ENCODE results near the gene PLEKHA7.

The PLEKHA7 gene

DNA sequence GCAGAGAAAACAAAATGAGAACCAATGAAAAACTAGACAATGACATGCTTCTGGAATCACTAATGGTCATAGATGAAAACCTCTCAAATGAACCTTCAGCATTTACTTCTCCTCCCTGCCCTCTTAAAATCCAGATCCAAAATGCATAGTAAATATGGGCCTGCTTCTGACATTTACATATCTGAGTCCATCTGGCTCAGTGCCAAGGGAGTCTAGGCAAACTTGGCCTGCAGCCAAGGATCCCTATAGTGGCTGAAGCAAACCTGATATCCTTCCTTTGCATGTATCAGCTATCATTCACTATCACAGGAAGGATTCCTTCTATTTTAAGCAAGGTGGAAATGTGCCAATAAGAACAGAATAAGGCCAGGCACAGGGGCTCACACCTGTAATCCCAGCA lies 170.9 kb downstream of the PLEKHA7 start:
- CTCF ChIA-PET = interaction anchor here (1.0 kb wide), 1 partner anchor 23 kb away, joined by 3 read pairs; no protein-coding TSS in a partner anchor
- POLR2A ChIA-PET = no interaction called here
- no peak for DNase-seq (ENCODE audit: low read depth, low spot score)
- TF ChIP-seq, protein P1, sequence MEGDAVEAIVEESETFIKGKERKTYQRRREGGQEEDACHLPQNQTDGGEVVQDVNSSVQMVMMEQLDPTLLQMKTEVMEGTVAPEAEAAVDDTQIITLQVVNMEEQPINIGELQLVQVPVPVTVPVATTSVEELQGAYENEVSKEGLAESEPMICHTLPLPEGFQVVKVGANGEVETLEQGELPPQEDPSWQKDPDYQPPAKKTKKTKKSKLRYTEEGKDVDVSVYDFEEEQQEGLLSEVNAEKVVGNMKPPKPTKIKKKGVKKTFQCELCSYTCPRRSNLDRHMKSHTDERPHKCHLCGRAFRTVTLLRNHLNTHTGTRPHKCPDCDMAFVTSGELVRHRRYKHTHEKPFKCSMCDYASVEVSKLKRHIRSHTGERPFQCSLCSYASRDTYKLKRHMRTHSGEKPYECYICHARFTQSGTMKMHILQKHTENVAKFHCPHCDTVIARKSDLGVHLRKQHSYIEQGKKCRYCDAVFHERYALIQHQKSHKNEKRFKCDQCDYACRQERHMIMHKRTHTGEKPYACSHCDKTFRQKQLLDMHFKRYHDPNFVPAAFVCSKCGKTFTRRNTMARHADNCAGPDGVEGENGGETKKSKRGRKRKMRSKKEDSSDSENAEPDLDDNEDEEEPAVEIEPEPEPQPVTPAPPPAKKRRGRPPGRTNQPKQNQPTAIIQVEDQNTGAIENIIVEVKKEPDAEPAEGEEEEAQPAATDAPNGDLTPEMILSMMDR (IDR thresholded peaks at IDR 0.05; ENCODE audit: insufficient read depth, low read length, missing control alignments) = no peak
- no peak overlapping the region for H3K4me3 ChIP-seq (ENCODE audit: low read depth, low read length)

DNA sequence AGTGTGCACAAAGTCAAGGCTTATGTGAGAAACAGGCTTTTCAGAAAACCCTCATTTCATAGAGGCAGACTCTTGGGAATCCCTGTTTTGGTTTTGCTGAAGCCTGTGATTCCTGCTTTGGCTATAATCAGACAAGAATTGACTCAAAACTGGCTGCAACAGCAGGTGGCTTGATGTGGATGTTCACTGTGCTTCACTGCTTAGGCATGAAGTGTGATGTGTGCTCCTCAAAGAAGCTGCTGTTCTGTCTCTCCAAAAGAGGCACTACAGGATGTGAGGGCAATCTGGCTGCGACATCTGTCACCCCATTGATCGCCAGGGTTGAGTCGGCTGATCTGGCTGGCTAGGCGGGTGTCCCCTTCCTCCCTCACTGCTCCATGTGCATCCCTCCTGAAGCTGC lies 172.2 kb downstream of the PLEKHA7 start:
- DNase-seq (ENCODE audit: low read depth, low spot score) = no peak
- ChIA-PET CTCF (no interaction called here), POLR2A (no interaction called here)
- H3K4me3 ChIP-seq (ENCODE audit: low read depth, low read length) = no peak overlapping the region
- TF ChIP-seq, protein P1 (IDR thresholded peaks at IDR 0.05; ENCODE audit: insufficient read depth, low read length, missing control alignments) = no peak

DNA sequence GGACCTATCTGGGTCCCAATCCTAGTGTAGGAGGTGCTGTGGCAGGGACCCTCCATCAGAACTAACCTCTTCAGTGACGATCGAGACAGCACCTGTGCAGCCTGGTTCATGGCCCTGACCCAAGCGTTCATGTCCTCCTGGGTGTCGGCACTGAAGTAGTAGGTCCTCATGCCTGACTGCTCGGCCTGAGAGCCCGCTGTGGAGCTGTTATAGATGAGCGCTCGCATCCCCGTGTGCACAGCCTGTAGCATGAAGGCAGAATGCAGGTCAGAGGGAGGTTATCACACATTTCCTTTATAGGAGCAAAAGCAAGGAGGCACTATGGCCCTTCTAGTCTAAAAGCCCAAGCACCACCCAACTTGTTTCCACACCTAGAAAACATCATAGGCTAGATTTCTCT lies 172.7 kb downstream of the PLEKHA7 start:
- POLR2A ChIA-PET = no interaction called here
- no peak for DNase-seq (ENCODE audit: low read depth, low spot score)
- H3K4me3 ChIP-seq (ENCODE audit: low read depth, low read length) = no peak overlapping the region
- TF ChIP-seq, protein P1 (IDR thresholded peaks at IDR 0.05; ENCODE audit: insufficient read depth, low read length, missing control alignments) = no peak
- CTCF ChIA-PET = no interaction called here

DNA sequence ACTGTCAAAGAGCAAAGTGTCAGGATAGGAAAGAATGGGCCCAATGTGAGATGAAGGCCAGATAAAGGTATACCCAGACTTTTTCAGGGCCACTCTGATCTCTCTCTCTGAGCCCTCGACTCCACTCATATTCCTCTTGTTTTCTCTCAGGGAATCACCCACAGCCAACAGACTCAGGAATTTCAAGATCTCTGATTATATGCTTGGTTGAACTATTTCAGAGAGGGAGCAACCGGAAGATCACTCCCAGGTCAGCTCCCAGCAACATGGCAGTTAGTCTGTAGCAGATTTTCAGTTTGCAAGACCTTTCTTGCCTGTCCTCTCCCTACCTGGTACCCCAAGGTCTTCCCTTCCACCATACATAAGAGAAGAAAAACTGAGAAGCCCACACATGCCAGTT lies 173.3 kb downstream of the PLEKHA7 start:
- no peak overlapping the region for H3K4me3 ChIP-seq (ENCODE audit: low read depth, low read length)
- TF ChIP-seq, protein P1 (IDR thresholded peaks at IDR 0.05; ENCODE audit: insufficient read depth, low read length, missing control alignments) = no peak
- DNase-seq (ENCODE audit: low read depth, low spot score) = no peak
- POLR2A ChIA-PET = no interaction called here
- CTCF ChIA-PET = interaction anchor here (0.9 kb wide), 1 partner anchor 20 kb away, joined by 3 read pairs; no protein-coding TSS in a partner anchor

DNA sequence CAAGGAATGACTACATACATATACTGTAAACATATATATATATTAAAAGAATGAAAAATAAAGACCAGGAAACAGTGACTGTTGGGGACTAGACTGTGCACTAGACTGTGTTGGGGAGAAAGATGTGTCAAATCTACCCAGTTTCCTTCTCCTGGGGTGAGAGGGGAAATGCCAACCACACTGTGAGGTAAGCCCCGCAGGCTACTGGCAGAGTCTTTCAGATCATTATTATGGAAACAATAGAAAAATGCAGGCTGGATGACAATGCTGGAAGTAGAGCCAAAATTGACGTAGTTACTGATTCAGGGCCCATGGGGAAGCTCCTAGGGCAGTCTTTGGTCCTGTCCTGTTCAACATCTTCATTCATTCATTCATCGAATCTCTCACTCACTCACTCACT lies 174.4 kb downstream of the PLEKHA7 start:
- POLR2A ChIA-PET = no interaction called here

DNA sequence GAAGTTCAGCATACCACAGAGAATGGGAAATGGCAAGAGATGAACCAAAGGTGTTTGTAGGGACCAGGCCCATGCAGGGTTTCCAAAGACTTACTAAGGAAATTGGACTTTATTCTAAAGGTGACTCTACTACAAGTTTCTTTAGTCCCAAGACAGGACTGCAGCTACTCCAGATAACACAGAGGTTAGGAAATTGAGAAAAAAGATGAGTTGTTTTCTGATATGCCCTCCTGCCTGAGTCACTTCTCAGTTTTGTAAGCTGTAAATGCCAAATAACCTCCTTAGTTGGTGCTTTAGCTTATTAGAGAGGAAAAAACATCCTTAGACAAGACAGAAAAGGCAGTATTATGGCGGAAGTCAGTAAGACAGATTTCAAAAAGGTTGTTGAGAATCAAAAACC lies 179.8 kb downstream of the PLEKHA7 start:
- DNase-seq (ENCODE audit: low read depth, low spot score) = no peak
- TF ChIP-seq, protein P1 (IDR thresholded peaks at IDR 0.05; ENCODE audit: insufficient read depth, low read length, missing control alignments) = no peak
- H3K4me3 ChIP-seq (ENCODE audit: low read depth, low read length) = no peak overlapping the region
- ChIA-PET POLR2A (no interaction called here), CTCF (interaction anchor here (1.1 kb wide), 1 partner anchor 14 kb away, joined by 4 read pairs; no protein-coding TSS in a partner anchor)

More for the DNA sequence above, 174.4 kb downstream of the PLEKHA7 start:
- TF ChIP-seq, protein P1 (IDR thresholded peaks at IDR 0.05; ENCODE audit: insufficient read depth, low read length, missing control alignments) = no peak
- H3K4me3 ChIP-seq (ENCODE audit: low read depth, low read length) = no peak overlapping the region
- CTCF ChIA-PET = no interaction called here
- no peak for DNase-seq (ENCODE audit: low read depth, low spot score)
